Retinal pigment epithelial cell (primary cell): ENCODE data around the gene SLC9A9.

Source experiments
- DNase-seq: peaks from one replicate; pipeline ENCODE4 v3.0.0-alpha.2; 2010; ENCODE audit warnings: low read depth
- H3K4me3 ChIP-seq: 2 replicates; pipeline ENCODE4 v1.5.1; 2011; ENCODE audit warnings: mild to moderate bottlenecking, low read length, control low read depth, moderate library complexity
- CTCF ChIP-seq: conservative IDR thresholded peaks from 2 replicates; pipeline ENCODE4 v1.5.1; 2011; ENCODE audit warnings: low read depth, low read length, control low read depth, inconsistent platforms

SLC9A9 gene

GRCh38 chr3:143497382-143497781 lies 350.9 kb downstream of the SLC9A9 start:
- no peak for DNase-seq
- TF ChIP-seq CTCF: no peak
- no peak overlapping the region for H3K4me3 ChIP-seq

- no peak overlapping the region for H3K4me3 ChIP-seq
- no peak for DNase-seq
- TF ChIP-seq CTCF: no peak
Observed at GRCh38 chr3:143496191-143496590, 352.1 kb downstream of the SLC9A9 start.

- TF ChIP-seq CTCF: no peak
- DNase-seq: no peak
- no peak overlapping the region for H3K4me3 ChIP-seq
Observed at GRCh38 chr3:143495527-143495926, 352.7 kb downstream of the SLC9A9 start.

- H3K4me3 ChIP-seq: no peak overlapping the region
- DNase-seq: no peak
- no peak for TF ChIP-seq CTCF
Observed at GRCh38 chr3:143486611-143487010, 361.7 kb downstream of the SLC9A9 start.

- TF ChIP-seq CTCF: no peak
- DNase-seq: no peak
- no peak overlapping the region for H3K4me3 ChIP-seq
Observed at GRCh38 chr3:143484846-143485512, 363.3 kb downstream of the SLC9A9 start.

- H3K4me3 ChIP-seq: no peak overlapping the region
- no peak for TF ChIP-seq CTCF
- no peak for DNase-seq
Observed at GRCh38 chr3:143483214-143483613, 365.1 kb downstream of the SLC9A9 start.
